Uterus (tissue), 2 donors: Measurements from ENCODE around the gene RNASEL.

Source experiments
- CTCF ChIP-seq, 4 experiments: fragments of 200-600 bp in 2 of 4; fragments of 450-650 bp in 2 of 4; sonication (generic) in 2 of 4; IDR thresholded peaks; one replicate each; pipeline ENCODE4 v1.5.1; 2016 to 2019; ENCODE audit warnings: antibody characterized with exemption in 4 of 4, mild to moderate bottlenecking in 2 of 4, moderate library complexity in 1 of 4
- POLR2A ChIP-seq, 2 donors: fragments of 450-650 bp; IDR thresholded peaks; one replicate each; pipeline ENCODE4 v1.6.1; 2016; ENCODE audit warnings: antibody characterized with exemption in 2 of 2, mild to moderate bottlenecking in 1 of 2, moderate library complexity in 1 of 2

GRCh38 chr1:182630586-182630985 is 41.5 kb upstream of the RNASEL start:
- TF ChIP-seq CTCF (IDR thresholded peaks at IDR 0.05) (no peak), POLR2A (IDR thresholded peaks at IDR 0.05) (no peak)
